GM19238 (cell line): Measurements from ENCODE around the gene CAMSAP1.

Experiments used
- DNase-seq: peaks from one replicate; pipeline ENCODE4 v3.0.0; 2011; ENCODE audit warnings: low spot score; ENCODE audit not compliant: insufficient read length

CAMSAP1 gene

DNA sequence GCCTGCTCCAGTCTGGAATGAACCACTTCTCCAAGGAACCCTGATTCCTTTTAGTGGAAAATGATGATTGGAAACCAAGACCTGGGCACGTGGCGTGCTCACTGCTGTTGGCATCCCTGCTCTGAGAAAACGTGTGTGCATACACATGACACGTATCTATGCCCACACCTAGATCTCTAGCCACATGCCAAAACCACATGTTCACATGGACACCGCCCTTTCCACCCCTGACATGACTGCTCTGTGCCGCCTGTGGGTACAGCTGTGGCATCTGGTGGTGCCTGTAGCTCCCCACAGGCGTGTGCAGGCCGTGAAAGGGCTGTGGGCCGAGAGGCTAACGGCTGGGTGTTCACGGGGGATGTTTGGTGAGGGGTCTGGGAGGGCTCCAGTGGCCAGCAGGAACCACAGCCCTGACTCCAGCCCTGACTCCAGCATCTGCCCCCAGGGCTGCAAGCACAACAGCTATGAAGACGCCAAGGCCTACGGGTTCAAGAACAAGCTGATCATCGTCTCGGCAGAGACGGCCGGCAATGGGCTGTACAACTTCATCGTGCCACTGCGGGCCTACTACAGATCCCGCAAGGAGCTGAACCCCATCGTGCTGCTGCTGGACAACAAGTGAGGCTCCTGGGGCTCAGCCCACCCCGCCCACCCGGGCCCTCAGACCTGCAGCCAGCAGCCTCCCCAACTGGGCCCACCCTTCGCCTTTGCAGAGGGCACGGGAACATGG lies 130.3 kb downstream of the CAMSAP1 start:
- DNase-seq = no peak

DNA sequence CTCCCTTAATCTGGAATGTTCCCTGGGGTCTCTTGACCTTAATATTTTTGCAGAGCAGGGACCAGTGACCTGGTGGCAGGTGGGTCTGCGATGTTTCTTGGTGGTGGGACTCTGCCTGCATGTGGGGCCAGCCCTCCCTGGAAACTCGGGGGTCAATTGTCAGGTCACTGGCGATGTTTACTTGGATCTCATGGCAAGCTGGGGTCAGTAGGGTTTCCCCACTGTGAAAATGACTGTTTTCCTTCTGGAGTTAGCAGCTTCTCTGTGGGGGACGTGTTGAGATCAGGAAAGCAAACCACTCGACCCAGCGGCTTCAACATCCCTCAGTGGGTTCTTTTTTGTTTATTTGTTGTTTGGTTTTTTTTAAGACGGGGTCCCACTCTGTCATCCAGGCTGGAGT lies 131.4 kb downstream of the CAMSAP1 start:
- DNase-seq = no peak

DNA sequence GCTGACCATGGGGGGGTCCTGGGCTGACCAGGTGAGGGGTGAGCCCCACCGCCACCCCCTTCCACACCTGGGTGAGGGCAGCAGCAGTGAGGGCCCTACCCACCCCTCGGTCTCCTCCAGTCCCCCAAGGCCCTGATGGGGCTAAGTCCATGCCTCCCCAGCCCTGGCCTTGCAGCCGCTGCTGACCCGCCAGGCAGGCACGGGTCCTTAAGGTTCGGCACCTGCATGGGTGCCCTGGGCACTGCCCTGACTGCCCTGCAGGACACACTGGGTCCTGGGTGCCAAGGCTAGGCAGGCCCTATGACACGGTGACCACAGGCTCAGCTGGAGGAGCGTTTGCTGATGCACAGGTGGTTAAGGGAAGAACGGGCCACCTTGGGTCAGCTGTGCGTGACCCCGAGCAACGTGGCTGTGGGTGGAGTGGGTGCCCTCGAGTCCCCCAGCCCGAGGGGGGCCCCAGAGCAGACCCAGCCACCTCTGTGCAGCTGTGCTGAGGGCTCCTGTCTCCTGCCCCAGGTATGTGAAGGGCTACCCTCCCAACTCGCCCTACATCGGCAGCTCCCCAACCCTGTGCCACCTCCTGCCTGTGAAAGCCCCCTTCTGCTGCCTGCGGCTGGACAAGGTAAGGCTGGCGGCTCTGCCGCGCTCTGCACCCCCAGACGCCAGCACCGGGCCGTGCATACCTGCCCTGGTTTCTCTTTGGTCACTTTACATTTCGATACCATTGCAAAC lies 132.4 kb downstream of the CAMSAP1 start:
- DNase-seq = no peak

DNA sequence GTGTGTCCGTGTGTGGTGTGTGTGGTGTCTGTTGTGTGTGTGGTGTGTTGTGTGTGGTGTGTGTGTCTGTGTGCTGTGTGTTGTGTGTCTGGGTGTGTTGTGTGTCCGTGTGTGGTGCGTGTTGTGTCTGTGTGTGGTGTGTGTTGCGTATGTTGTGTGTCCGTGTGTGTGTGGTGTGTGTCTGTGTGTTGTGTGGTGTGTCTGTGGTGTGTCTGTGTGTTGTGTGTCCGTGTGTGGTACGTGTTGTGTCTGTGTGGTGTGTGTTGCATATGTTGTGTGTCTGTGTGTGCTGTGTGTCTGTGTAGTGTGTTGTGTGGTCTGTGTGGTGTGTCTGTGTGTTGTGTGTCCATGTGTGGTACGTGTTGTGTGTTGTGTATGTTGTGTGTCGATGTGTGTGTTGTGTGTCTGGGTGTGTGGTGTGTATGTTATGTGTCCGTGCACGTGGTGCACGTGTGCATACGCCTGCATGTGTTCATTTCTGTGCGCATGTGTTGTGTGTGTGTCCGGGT lies 133.1 kb downstream of the CAMSAP1 start:
- no peak for DNase-seq

DNA sequence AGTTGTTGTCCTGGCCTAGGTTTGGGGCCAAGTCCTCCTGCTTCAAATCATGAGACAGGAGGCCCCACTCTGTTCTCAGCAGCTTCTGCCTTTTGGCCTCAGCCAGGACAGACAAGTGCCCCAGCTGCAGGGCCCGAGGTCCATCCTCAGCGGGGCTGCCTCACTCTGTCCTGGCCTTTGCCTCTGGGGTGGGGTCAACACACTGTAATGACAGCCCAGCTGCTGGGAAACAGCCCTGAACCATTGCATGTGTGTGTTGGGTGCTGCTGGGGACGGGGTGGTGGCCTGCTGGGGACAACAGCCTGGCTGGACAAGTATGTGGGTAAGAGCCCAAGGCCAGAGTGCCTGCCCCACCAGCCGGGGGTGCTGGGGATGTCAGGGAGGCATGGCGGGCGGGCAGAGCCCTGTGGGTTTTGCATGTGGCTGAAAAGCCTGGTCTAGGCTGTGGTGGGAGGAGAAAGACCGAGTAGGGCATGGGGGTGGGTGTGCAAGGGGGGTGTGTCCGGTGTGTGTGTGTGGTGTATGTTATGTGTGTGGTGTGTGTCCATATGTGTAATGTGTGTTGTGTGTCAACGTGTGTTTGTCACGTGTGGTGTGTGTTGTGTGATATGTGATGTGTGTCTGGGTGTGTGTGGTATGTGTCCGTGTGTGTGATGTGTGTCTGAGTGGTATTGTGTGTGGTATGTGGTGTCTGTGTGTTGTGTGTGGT lies 133.7 kb downstream of the CAMSAP1 start:
- no peak for DNase-seq

DNA sequence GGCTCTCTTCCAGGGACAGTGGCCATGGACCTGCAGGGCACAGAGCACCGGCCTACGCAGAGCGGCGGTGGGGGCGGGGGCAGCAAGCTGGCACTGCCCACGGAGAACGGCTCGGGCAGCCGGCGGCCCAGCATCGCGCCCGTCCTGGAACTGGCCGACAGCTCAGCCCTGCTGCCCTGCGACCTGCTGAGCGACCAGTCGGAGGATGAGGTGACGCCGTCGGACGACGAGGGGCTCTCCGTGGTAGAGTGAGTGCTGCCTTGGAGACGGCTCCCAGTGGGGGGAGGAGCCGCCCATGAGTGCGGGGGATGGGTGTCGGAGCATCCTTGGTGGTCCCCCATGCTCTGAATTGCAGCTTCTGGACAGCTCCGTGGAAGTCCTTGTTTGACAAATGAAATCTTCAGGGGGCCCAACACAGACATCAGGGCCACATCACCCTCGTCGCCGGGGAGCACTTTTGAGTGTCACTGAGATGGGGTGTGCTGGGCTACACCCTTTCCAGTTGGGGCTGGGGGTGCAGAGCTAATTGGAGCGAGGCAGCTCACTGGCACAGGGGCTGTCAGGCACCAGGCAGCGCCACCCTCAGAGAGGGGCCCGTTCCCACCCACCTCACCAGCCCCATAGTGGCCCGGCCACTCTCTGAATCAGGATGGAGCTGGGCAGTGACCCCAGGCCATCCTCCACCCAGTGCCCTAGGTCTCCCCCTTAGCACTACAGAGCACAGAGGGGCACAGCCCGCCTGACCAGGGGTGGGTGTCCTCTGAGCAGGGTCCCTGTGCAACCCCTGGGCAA lies 134.4 kb downstream of the CAMSAP1 start:
- DNase-seq = no peak

DNA sequence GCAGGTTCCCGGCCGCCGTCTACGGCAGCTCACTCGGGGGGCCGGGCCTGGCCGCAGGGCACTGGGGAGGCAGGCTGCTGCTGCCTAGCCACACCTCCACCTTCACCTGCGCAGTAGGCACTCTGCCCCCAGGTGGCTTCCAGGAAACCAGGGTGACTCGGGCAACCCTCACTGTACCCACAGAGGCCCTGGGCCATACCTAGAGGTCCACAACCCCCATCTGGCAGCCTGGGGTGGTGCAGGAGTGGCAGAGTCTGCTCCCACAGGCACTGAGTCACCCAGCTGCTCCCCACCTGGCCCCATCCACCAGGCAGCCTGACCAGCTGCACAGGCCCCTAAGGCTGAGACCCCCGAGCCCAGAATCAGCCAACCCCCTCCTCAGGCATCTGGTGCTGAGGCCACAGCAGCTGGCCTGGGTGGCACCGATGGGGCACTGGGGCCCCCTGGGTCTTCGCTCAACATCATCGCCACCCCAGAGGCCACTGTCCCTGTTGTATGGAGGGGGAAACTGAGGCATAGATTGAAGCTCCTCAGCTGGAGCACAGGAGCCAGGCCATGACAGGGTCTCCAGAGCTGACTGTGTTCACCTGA lies 135.2 kb downstream of the CAMSAP1 start:
- DNase-seq = no peak

DNA sequence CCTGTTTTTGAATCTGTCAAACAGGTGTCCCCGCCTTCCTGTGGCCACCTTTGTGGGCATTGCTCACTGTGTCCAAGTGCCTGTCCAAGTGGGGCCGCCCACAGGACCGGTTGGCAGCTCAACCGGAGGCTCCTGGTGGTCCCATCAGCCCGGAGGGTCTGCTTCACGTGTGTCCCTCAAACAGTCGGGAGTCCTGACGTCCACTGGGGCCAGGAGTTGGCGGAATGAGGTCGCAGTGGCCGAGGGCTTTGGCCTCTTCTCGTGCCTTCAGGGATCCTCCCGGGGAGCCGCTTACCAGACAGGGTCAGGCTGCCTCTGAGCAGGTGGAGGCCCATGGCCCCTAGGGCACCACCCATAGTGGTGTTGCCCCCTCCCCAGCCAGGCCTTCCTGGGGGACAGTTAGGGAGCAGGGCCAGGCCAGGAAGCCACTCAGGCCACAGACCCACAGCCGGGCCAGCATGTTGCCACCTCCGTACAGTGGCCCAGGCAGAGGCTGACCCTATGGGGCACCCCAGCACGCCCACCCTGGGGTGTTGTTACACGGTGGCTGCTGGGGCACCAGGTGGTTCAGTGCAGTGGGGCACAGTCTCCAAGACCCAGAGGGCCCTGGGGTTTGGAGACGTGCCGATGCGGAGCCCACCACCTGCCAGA lies 135.8 kb downstream of the CAMSAP1 start:
- no peak for DNase-seq

DNA sequence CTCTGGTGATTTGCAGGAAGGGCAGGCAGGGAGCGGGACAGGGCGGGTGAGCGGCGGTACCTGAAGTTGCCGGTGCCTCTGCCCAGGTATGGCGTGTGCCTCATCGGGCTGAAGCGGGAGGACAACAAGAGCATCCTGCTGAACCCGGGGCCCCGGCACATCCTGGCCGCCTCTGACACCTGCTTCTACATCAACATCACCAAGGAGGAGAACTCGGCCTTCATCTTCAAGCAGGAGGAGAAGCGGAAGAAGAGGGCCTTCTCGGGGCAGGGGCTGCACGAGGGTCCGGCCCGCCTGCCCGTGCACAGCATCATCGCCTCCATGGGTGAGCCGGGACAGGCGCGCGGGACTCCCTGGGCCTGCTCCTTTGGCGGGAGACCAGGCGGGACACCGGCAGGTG lies 136.6 kb downstream of the CAMSAP1 start:
- DNase-seq = no peak

DNA sequence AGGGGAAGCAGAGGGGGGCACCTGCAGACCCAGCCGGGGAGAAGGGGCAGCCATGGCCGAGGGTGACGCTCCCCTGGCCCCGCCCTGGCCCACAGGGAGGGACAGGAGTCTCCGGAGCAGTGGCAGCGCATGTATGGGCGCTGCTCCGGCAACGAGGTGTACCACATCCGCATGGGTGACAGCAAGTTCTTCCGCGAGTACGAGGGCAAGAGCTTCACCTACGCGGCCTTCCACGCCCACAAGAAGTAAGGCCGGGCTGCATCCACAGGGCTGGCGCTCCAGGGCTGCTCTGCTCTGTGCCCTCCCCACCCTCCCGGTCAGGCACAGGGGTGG lies 137.2 kb downstream of the CAMSAP1 start:
- no peak for DNase-seq

DNA sequence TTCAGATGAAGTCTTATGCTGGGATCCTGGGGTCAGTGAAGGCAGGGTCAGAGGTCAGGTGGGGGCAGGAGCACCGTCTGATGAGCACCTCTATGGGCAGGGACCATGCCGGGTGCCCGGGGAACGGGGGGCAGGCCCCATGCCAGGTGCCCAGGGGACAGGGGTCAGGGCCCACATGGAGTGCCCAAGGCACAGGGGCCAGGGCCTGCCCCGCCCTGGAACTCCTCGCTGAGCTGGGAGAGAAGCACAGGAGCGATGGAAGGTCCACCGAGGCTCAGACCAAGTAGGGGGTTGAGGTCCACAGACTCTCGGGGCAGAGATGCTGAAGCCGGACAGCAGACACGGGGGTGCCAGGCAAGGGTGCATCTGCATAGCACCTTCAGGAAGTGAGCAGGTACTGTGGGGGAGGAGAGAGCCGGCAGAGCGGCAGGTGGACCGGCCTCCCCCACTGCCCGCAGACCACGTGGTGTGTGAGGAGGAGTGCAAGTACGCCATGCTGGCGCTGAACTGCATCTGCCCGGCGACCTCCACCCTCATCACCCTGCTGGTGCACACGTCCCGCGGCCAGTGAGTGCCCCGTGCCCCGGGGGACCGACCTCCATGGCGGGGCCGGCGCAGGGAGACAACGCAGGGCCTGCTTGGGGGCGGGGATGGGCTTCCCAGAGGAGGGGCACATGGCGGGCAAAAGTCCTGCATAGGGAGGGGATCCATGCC lies 137.7 kb downstream of the CAMSAP1 start:
- DNase-seq = no peak

DNA sequence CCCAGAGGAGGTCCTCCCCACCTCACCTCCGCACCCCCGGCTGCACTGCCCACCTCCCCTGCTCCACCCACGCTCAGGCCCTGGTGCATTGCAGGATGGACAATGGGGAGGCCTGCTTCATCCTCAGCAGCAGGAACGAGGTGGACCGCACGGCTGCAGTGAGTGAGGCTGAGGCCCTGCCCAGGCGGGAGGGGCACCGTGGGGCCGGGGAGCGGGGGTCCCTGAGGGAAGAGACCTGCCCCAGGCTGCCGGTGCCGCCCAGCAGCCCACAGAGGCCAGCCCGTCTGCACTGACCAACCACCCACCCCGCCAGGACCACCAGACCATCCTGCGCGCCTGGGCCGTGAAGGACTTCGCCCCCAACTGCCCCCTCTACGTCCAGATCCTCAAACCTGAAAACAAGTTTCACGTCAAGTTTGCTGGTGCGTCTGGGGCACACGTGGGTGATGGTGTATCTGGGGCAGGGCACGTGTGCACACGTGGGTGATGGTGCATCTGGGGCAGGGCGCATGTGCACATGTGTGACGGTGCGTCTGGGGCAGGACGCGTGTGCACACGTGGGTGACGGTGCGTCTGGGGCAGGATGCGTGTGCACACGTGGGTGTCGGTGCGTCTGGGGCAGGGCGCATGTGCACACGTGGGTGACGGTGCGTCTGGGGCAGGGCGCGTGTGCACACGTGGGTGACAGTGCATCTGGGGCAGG lies 138.7 kb downstream of the CAMSAP1 start:
- DNase-seq = no peak

DNA sequence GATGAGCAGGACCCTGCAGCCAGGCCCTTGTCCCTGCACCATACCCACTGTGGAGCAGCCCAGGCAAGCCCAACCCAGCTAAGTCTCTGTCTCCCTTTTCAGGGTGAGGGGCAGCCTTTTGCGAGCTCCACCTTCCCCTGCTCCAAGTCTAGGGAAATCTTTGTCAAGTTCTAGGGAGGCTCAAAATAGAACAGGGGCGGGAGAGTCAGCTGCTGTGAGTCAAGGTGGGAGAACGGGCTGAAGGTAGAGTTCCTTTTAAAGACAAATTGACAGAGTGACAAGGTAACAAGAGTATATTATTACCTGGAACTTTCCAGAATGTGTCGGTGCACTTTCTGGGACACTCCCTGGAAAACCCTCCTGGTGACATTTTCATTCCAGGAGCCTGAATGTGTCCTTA lies 140.6 kb downstream of the CAMSAP1 start:
- DNase-seq = no peak

DNA sequence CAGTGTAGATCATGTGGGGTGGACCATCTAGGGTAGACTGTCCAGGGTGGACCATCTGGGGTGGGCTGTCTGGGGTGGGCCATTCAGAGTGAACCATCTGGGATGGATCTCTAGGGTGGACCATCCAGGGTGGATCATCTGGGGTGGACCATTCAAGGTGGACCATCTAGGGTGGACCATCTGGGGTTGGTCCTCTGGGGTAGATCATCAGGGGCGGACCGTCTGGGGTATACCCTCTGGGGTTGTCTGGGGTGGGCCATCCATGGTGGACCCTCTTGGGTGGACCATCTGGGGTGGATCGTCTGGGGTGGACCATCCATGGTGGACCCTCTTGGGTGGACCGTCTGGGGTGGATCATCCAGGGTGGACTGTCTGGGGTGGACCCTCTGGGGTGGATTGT lies 141.1 kb downstream of the CAMSAP1 start:
- DNase-seq = no peak

DNA sequence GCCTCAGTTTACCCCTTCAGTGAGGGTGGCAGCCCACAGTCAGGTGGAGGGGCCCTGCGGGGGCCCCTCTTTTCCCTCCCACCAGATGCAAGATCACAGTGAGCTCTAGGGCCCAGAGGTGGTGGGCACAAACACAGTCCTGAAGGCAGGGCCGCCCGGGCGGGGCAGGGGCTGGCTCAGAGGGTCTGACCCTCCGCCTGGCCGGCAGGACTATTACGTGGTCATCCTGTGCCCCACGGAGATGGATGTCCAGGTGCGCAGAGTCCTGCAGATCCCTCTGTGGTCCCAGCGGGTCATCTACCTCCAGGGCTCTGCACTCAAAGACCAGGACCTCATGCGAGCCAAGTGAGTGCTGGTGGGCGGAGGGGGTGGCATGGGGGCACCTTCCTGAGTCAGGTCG lies 141.9 kb downstream of the CAMSAP1 start:
- no peak for DNase-seq

DNA sequence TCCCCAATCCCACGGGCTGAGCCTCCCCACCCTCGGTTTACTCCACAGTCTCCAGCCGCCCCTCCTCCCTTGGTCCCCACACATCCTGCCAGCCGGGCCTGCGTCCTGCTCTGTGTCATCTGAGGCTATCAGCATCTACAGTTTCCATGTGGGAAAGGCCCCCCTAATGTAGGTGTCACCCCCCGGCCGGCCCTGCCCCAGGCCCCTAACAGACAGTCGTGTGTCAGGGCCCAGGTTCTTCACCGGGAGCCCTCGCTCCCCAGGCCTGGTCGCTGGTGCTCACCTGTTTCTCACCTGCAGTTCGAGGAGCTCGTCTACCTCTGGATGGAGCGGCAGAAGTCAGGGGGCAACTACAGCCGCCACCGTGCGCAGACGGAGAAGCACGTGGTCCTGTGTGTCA lies 142.6 kb downstream of the CAMSAP1 start:
- no peak for DNase-seq

DNA sequence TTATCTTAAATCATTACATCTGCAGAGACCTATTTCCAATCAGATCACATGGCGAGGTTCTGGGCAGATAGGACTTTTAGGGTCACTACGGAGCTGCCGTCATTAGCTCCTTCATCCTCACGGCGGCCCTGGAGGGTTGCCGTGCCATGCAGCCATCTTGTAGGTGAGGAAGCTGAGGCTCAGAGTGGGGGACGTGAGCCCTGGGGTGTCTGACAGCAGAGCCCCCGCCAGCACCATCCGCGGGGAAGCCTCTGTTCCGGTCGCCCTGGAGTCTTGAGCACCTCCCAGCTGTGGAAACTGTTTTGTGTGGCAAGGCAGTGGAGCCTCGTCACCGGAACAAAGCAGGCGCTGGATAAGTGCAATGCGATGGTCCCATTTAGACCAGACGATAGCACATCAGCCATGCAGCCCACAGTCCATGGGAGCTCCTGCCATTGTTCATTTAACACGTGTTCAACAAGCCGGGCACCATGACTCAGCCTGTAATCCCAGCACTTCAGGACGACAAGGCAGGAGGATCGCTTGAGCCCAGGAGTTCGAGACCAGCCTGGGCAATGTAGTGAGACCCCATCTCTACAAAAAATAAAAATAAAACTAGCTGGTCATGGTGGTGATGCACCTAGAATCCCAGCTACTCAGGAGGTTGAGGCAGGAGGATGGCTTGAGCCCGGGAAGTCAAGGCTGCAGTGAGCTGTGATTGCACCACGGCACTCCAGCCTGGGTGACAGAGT lies 143.5 kb downstream of the CAMSAP1 start:
- DNase-seq = no peak

DNA sequence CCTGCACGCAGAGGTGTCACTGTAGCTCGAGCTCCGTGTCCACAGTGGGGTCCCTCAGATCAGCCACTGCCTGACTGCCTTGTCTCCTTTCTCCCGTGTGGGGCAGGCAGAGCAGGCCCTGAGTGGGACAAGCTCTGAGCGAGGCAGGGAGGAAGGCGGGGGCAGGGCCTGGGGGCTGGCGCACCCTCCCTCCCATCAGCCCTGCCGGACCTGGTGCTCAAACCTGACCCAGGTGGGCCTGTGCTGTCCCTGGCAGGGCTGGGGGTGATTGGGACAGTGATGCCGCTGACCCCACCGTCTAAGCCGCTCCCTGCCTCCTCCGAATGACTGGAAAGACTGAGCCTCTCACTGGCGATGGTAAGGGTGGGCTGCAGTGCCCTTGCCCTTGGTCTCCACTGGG lies 144.4 kb downstream of the CAMSAP1 start:
- no peak for DNase-seq

DNA sequence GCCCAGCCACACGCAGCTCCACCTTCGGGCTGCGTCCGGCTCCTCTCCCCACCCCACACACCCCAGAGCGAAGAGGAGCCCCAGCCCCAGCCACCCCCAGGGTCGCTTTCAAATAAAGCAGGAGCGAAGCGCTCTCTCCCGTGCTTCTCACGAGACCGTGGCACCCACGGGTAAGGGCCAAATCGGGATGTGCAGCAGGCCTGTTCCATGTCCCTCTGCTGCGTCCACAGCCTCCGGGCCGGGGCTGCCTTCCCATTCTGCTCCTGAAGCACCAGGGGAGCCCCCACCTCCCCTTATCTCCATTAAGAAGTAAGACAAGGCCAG lies 145.5 kb downstream of the CAMSAP1 start:
- DNase-seq = no peak
